Activated T-helper 1 cell treated with Interleukin-2 at 50 U/mL for 16 hours (primary cell): ENCODE measurements around the gene CEP112.
"Not testable (repeated sequence)": the region's sequence is repeated elsewhere in the genome, so short reads cannot be mapped to it uniquely, and the experiment has no call there.

Experiments
- DNase-seq: peaks from one replicate; pipeline ENCODE4 v3.0.0-alpha.2; 2020; ENCODE audit warnings: low read depth

The CEP112 gene

GRCh38 chr17:65732667-65733066, 459.3 kb downstream of the CEP112 start:
- DNase-seq, result not testable (repeated sequence)

- no peak for DNase-seq
These were observed 461.2 kb downstream of the CEP112 start for GRCh38 chr17:65730711-65731169.

GRCh38 chr17:65729207-65729606, 462.7 kb downstream of the CEP112 start:
- DNase-seq, result no peak

GRCh38 chr17:65727832-65728231, 464.1 kb downstream of the CEP112 start:
- no peak for DNase-seq

- DNase-seq, result no peak
These were observed 464.7 kb downstream of the CEP112 start for GRCh38 chr17:65727246-65727645.

GRCh38 chr17:65723431-65724151, 468.3 kb downstream of the CEP112 start:
- DNase-seq, result no peak

GRCh38 chr17:65718601-65719000, 473.3 kb downstream of the CEP112 start:
- DNase-seq, result no peak

- no peak for DNase-seq
These were observed 479.3 kb downstream of the CEP112 start for GRCh38 chr17:65712383-65713267.

- no peak for DNase-seq
These were observed 480.2 kb downstream of the CEP112 start for GRCh38 chr17:65711671-65712276.

- DNase-seq, result no peak
These were observed 484.2 kb downstream of the CEP112 start for GRCh38 chr17:65707780-65708179.

- DNase-seq, result no peak
These were observed 487.2 kb downstream of the CEP112 start for GRCh38 chr17:65704731-65705130.

- no peak for DNase-seq
These were observed 488.0 kb downstream of the CEP112 start for GRCh38 chr17:65703891-65704290.

GRCh38 chr17:65699459-65699858, 492.5 kb downstream of the CEP112 start:
- DNase-seq, result no peak

- no peak for DNase-seq
These were observed 493.4 kb downstream of the CEP112 start for GRCh38 chr17:65698381-65699061.

- no peak for DNase-seq
These were observed 494.3 kb downstream of the CEP112 start for GRCh38 chr17:65697661-65698060.

GRCh38 chr17:65696739-65697394, 495.1 kb downstream of the CEP112 start:
- no peak for DNase-seq

GRCh38 chr17:65694601-65695000, 497.3 kb downstream of the CEP112 start:
- DNase-seq, result no peak

- no peak for DNase-seq
These were observed 501.2 kb downstream of the CEP112 start for GRCh38 chr17:65690626-65691310.

- DNase-seq, result no peak
These were observed 503.6 kb downstream of the CEP112 start for GRCh38 chr17:65688307-65688706.

GRCh38 chr17:65685110-65685509, 506.8 kb downstream of the CEP112 start:
- DNase-seq, result no peak

GRCh38 chr17:65684631-65685030, 507.3 kb downstream of the CEP112 start:
- DNase-seq, result no peak
